SKM-1 (cell line): ENCODE data around the gene DACT3.

ENCODE experiments used
- DNase-seq: peaks from one replicate; lab custom pipeline; 2025; ENCODE audit not compliant: unreplicated experiment; lab: John Stamatoyannopoulos, UW

Gene DACT3

DNA sequence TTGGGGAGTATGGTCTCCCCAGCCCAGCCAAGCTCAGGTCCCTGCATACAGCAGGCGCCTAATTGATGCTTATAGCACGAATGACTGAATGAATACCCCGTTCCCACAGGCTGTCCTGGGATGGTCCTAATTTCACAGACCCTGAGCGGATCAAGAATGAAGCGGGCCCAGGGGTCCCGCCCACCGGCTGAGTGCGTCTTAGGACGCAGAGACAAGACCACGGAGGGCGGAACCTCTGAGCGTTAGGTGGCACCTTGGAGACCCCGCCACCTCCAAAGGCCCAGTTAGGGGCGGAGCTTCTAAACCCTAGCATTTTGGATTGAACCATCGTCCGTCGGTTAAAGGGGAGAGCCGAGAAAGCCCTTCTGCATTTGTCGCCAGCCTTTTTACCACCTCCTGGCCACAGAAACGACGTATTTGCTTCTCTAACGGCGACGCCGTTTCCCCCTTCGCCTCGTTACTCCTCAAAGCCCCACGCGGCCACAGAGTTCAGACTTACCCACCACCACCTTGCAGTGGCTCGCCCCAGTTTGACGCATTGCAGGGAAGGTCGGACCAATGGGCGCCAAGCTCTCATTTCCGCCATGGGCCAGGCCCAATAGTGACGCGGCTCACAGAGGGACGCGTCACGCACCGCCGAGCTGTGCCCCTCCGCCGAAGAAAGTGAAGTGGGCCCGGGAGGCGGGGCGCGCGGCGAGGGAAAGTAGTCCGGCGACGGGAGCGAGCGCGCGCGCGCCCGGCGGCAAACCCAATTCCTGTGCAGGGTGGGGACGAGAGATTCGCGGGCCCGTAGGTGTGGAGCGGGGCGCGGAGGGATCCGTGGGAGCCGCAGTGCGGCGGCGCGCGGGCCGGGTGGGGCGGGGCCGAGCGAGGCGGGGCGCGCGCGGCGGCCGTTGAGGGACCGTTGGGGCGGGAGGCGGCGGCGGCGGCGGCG is 60.3 kb downstream of the DACT3 start:
- peak; percentile 58 for DNase-seq

GRCh38 chr19:46599716-46600373 is 61.1 kb downstream of the DACT3 start:
- DNase-seq: no peak

GRCh38 chr19:46598372-46598917 is 62.5 kb downstream of the DACT3 start:
- DNase-seq: no peak
